ENCODE results near the gene CCDC148.

- no peak for TF ChIP-seq POLR2A (IDR thresholded peaks at IDR 0.05; ENCODE audit: low read length)
- no peak for TF ChIP-seq GATA1 (IDR thresholded peaks at IDR 0.05; ENCODE audit: low read depth, low read length)
These were observed 182.8 kb downstream of the CCDC148 start for GRCh38 chr2:158273791-158274190.

All from erythroblast (primary cell).